Calu3 (cell line): Measurements from ENCODE around the gene A3GALT2. TPM values are rescaled to one million over a fixed set of nuclear protein-coding genes. Genes with fewer than 3 reads are reported as not detected.
A peak's percentile ranks its signal among the peaks of the same experiment; 100 is the strongest.

Experiments used
- Bru-seq: library from RNA; stranded (reverse); fragments of 400-500 nt; gene quantifications from one replicate; lab custom pipeline; 2021; lab: Mats Ljungman, UMichigan
- BruChase-seq, 2 experiments: library from RNA; stranded (reverse); fragments of 400-500 nt; gene quantifications; one replicate each; lab custom pipeline; 2021; lab: Mats Ljungman, UMichigan
- BruUV-seq: library from RNA; stranded (reverse); fragments of 400-500 nt; replicated peaks from 2 replicates; lab custom pipeline; 2021; lab: Mats Ljungman, UMichigan
- CTCF ChIA-PET: fragments of 300-600 bp; sonication (Branson Sonifier 250); formaldehyde crosslinking; loops from one replicate; lab custom pipeline; 2022; ENCODE audit warnings: antibody characterized with exemption; lab: Charles Lee
- DNase-seq: peaks from one replicate; pipeline ENCODE4 v3.0.0; 2022
- H3K27ac Mint-ChIP-seq: one replicate; pipeline ENCODE4 v1.8.0; 2022; ENCODE audit warnings: mixed read lengths; ENCODE audit not compliant: unreplicated experiment
- H3K27me3 Mint-ChIP-seq: one replicate; pipeline ENCODE4 v1.8.0; 2022; ENCODE audit warnings: mixed read lengths; ENCODE audit not compliant: unreplicated experiment
- H3K36me3 Mint-ChIP-seq: one replicate; pipeline ENCODE4 v1.8.0; 2022; ENCODE audit warnings: mild to moderate bottlenecking, moderate library complexity, mixed read lengths; ENCODE audit not compliant: insufficient read depth, unreplicated experiment
- H3K4me1 Mint-ChIP-seq: one replicate; pipeline ENCODE4 v1.8.0; 2022; ENCODE audit warnings: mild to moderate bottlenecking, low read depth, mixed read lengths; ENCODE audit not compliant: unreplicated experiment
- H3K4me3 Mint-ChIP-seq: one replicate; pipeline ENCODE4 v1.8.0; 2022; ENCODE audit warnings: mild to moderate bottlenecking, low read depth, moderate library complexity, mixed read lengths; ENCODE audit not compliant: unreplicated experiment
- H3K9me3 Mint-ChIP-seq: one replicate; pipeline ENCODE4 v1.8.0; 2022; ENCODE audit warnings: low read depth, mixed read lengths; ENCODE audit not compliant: unreplicated experiment
- intact Hi-C: fragments of 100-400 bp; cut with micrococcal nuclease; formaldehyde crosslinking; loops from one replicate; pipeline ENCODE4 v1.10.0; 2022; ENCODE audit not compliant: unreplicated experiment
- long read RNA-seq: library from polyadenylated mRNA; stranded (forward); transcript quantifications from one replicate; pipeline ENCODE4 v2.0.0, GENCODE V29; 2022
- total RNA-seq: library from RNA; stranded (reverse); gene quantifications from 2 replicates; pipeline ENCODE4 v1.2.3, GENCODE V29; 2022
- TF ChIP-seq, protein P1 (sequence below): fragments of 200-600 bp; IDR thresholded peaks from one replicate; pipeline ENCODE4 v1.8.0; 2022; ENCODE audit warnings: antibody characterized with exemption; ENCODE audit not compliant: unreplicated experiment

Gene A3GALT2
- total RNA-seq (0.61 TPM in 1 of 2 replicates, not detected in the other), Bru-seq, nascent RNA (percentile 42 among the genes with signal in this experiment), BruChase-seq, experiment 1, labeled RNA remaining after a 6-hour chase (percentile 39 among the genes with signal in this experiment), BruChase-seq, experiment 2, labeled RNA remaining after a 2-hour chase (percentile 37 among the genes with signal in this experiment)
- long read RNA-seq, partial matches to known transcripts, result 0 of 1 reads
- long read RNA-seq, other reads (novel, unspliced or antisense), result 1 of 1 reads

DNA sequence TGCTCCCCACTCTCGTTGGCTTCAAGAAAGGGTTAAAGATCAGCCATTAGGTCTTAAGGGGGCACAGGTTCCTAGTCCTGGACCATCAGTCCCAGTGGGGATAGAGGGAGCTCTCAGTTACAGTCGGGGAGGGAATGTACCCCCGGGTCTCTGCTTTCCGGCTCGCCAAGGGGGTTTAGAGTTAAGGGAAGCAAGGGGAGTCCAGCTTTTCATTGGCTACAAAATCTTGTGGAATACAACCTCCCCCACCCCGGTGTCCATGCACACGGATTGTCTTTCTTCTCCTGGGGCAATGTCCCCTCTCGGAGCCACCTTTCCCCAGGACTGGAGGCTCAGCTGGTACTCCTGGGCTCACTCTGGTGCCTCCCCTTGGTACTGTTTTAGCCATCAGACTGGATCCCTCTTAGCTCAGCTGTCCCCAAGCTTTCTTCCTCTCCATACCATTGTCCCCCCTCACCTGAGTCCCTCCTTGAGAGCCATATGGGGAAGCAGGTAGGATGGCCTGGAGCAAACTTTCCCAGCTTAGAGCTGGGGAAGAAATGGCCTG lies at the start of gene A3GALT2:
A3GALT2 (minus strand) TSS at position 480 of the 547 bp plus-strand sequence; CDS start at position 480, 0 bp downstream.
- TF ChIP-seq, protein P1, sequence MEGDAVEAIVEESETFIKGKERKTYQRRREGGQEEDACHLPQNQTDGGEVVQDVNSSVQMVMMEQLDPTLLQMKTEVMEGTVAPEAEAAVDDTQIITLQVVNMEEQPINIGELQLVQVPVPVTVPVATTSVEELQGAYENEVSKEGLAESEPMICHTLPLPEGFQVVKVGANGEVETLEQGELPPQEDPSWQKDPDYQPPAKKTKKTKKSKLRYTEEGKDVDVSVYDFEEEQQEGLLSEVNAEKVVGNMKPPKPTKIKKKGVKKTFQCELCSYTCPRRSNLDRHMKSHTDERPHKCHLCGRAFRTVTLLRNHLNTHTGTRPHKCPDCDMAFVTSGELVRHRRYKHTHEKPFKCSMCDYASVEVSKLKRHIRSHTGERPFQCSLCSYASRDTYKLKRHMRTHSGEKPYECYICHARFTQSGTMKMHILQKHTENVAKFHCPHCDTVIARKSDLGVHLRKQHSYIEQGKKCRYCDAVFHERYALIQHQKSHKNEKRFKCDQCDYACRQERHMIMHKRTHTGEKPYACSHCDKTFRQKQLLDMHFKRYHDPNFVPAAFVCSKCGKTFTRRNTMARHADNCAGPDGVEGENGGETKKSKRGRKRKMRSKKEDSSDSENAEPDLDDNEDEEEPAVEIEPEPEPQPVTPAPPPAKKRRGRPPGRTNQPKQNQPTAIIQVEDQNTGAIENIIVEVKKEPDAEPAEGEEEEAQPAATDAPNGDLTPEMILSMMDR, result no peak
- intact Hi-C loops, result no loop called here
- Mint-ChIP-seq H3K4me1 (no peaks in the 10 kb centered on the region), H3K36me3 (peaks cover 35% of the 10 kb centered on the region), H3K4me3 (no peak within 1 kb of the TSS), H3K27ac (no peak within 1 kb of the TSS), H3K27me3 (no peaks in the 10 kb centered on the region), H3K9me3 (no peaks in the 10 kb centered on the region)
- CTCF ChIA-PET, result interaction anchor here (1.2 kb wide), 1 partner anchor 26 kb away, joined by 3 read pairs; no protein-coding TSS in a partner anchor
- no peak for DNase-seq
- no TSS peak for BruUV-seq

DNA sequence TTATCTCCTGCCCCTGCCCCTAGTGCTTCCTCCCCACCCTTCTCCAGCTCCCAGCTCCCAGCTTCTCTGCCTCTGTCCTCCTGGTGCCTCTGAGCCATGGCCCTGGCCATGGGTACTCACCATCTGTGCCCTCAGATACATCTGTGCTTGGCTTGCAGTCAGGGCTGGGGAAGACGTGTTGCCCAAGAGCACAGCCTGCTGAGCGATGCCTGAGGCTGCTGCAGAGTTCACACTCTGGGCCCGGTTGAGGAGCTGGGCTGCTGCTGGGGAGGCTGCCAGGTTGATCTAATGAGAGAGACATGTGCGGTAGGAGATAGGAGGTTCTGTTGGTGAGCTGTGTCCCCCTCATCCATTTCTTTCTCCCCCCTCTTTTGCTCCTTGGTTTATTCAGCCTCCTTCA lies 49.4 kb upstream of the A3GALT2 start:
- H3K36me3 Mint-ChIP-seq, result no peaks in the 10 kb centered on the region
- H3K4me1 Mint-ChIP-seq, result no peaks in the 10 kb centered on the region
- no TSS peak for BruUV-seq
- TF ChIP-seq, protein P1, result no peak
- H3K4me3 Mint-ChIP-seq, result no peak overlapping the region
- H3K27me3 Mint-ChIP-seq, result no peaks in the 10 kb centered on the region
- CTCF ChIA-PET, result interaction anchor here (1.4 kb wide), 1 partner anchor 75 kb away, joined by 3 read pairs; no protein-coding TSS in a partner anchor
- H3K9me3 Mint-ChIP-seq, result no peaks in the 10 kb centered on the region
- no peak overlapping the region for H3K27ac Mint-ChIP-seq
- intact Hi-C loops, result no loop called here
- DNase-seq, result no peak

DNA sequence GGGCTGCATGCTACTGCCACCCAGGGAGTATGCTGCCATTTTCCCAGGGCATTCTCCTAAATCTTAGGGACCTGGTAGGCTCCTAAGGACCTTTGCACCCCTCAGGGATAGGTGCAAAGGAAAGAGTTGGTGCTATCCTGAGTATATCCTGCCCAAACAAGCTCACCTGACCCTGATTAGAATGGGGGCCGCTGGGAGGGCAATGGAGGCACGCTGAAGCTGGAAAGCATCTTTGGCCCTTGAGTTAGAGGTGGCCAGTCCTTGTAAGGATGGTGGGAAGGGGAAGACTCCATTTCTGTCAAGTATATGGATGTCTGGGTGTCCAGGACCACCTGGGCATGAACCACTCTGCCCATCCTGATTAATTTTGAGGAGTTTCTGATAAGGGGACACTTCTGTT lies 48.9 kb upstream of the A3GALT2 start:
- Mint-ChIP-seq H3K4me3 (no peak overlapping the region), H3K27ac (no peak overlapping the region), H3K4me1 (no peaks in the 10 kb centered on the region), H3K27me3 (no peaks in the 10 kb centered on the region), H3K9me3 (no peaks in the 10 kb centered on the region), H3K36me3 (no peaks in the 10 kb centered on the region)
- TF ChIP-seq, protein P1, result no peak
- no peak for DNase-seq
- CTCF ChIA-PET, result interaction anchor here (1.4 kb wide), 1 partner anchor 74 kb away, joined by 3 read pairs; no protein-coding TSS in a partner anchor
- BruUV-seq, result no TSS peak
- intact Hi-C loops, result loop anchor here (5.0 kb wide), 3 partner anchors 103 to 257 kb away; partner anchors contain the start of gene ZSCAN20

DNA sequence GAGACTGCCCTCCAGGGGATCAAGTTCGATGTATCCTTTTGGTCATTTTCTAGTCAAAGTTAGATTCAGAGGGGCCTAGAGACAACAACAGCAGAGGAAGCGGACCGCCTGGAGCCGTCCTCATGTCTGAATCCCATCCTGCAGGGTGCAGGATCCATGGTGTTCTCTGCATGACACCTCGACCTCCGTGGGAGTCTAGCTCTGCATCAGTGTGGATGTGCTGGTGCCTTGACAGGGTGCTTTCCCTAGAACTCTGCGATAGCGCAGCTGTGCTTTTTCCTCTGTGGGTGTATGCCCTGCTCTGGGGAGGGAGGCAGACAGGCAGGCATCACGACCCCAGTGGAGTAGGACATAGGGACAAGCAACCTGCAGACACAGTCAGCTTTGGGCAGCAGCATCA lies 48.2 kb upstream of the A3GALT2 start:
- H3K9me3 Mint-ChIP-seq, result no peaks in the 10 kb centered on the region
- no peaks in the 10 kb centered on the region for H3K27me3 Mint-ChIP-seq
- BruUV-seq, result no TSS peak

More for the DNA sequence above, 48.2 kb upstream of the A3GALT2 start:
- no peaks in the 10 kb centered on the region for H3K36me3 Mint-ChIP-seq
- CTCF ChIA-PET, result no interaction called here
- no peak for DNase-seq
- H3K4me1 Mint-ChIP-seq, result no peaks in the 10 kb centered on the region
- TF ChIP-seq, protein P1, result no peak
- no peak overlapping the region for H3K27ac Mint-ChIP-seq
- H3K4me3 Mint-ChIP-seq, result no peak overlapping the region
- intact Hi-C loops, result loop anchor here (5.0 kb wide), 3 partner anchors 103 to 257 kb away; partner anchors contain the start of gene ZSCAN20
